Motor neuron (in vitro differentiated cells): ENCODE results near the gene TGOLN2. TPM values are rescaled to one million over a fixed set of nuclear protein-coding genes. Genes with fewer than 3 reads are reported as not detected.

Experiments used
- ATAC-seq, 8 experiments: fragments of 200-7000 bp; cut with Tn5 transposase; replicated peaks in 6 of 8; 2 replicates each; pipeline ENCODE4 v1.8.0; 2021; ENCODE audit warnings: mild to moderate bottlenecking in 8 of 8, moderate library complexity in 8 of 8
- H3K27ac ChIP-seq, 2 donors: fragments of 250-450 bp; sonication (Bioruptor Pico); 2 replicates each; pipeline ENCODE4 v1.9.0; 2021; ENCODE audit warnings: antibody characterized with exemption in 2 of 2, mild to moderate bottlenecking in 2 of 2, moderate library complexity in 1 of 2
- H3K4me1 ChIP-seq, 2 donors: fragments of 250-450 bp; sonication (Bioruptor Pico); replicated peaks in 1 of 2; 2 replicates each; pipeline ENCODE4 v1.6.1; 2021; ENCODE audit warnings: antibody characterized with exemption in 2 of 2, mild to moderate bottlenecking in 2 of 2, moderate library complexity in 1 of 2
- H3K4me3 ChIP-seq, 5 donors: fragments of 250-450 bp; sonication (Bioruptor Pico); 2 replicates each; pipeline ENCODE4 v1.9.0; 2021; ENCODE audit warnings: antibody characterized with exemption in 5 of 5, mild to moderate bottlenecking in 5 of 5, moderate library complexity in 4 of 5
- WGBS, 10 experiments: fragments of 450-650 bp; shearing (Covaris generic); methylation state at CpG; one replicate each; pipeline ENCODE4 v1.0.0; 2022; 5-methylcytosine and 5-hydroxymethylcytosine counted together
- in situ Hi-C, 9 experiments: fragments of 400-800 bp; cut with MboI; loops; one replicate each; pipeline ENCODE4 v1.15.0; 2021; ENCODE audit warnings: low sequenced_read_pairs in 9 of 9, low pct_unique_long_range_greater_than_20kb in 2 of 9; ENCODE audit not compliant: unreplicated experiment in 9 of 9
- total RNA-seq, 8 experiments: library from RNA; unstranded; fragments of 300-600 nt; gene quantifications; 2 replicates each; pipeline versions ENCODE4 v1.2.3 to v1.2.4, GENCODE V29; 2022

TGOLN2 gene
- total RNA-seq, 8 experiments from 2014 or later = 26.6 to 89.1 (median 50.9) TPM

DNA sequence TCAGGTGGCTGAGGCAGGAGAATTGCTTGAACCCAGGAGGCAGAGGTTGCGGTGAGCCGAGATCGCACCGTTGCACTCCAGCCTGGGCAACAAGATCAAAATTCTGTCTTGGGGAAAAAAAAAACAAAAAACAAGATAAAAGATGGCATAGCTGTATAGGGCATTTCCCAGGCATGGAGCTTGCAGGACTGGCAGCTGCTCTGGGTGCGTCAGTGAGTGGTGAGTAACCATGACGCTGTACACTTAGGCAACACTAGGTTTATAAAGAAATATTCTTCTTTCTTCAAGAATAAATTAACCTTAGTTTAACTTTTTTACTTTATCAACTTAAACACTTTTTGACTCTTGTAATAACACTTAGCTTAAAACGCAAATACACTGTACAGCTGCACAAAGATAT, 15.4 kb downstream of the TGOLN2 start:
- Histone ChIP-seq H3K4me1 (peaks cover 3 to 10% of the 10 kb centered on the region in 2 donors), H3K27ac (no peak overlapping the region), H3K4me3 (no peak overlapping the region)
- 6 to 100% (median 84%) methylated on average over 1 to 7 of the region's 7 CpGs for WGBS, 10 experiments
- in situ Hi-C loops = no loop called here
- peak in 3 of 8 experiments; percentile 12 to 27 (median 22) for ATAC-seq

DNA sequence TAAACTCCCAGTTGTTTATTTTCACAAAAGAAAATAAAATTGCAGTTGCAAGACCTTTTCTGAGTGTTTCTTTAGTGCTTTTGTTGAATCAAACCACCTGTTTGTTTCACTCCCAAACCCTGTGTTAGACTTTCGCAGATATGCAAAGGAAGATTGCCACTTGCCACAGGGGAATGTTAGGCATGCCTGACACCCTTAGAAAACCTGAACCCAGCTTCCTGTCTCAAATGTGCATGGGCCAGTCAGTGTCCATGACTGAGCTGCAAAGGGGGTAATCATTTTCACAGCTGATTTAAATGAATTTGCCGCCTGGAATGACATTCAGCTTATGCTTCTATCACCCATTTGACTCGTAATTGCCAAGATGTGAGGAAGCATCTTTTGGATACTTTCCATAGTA, 17.5 kb downstream of the TGOLN2 start:
- Histone ChIP-seq H3K27ac (no peak overlapping the region), H3K4me3 (no peak overlapping the region), H3K4me1 (peaks cover 3 to 10% of the 10 kb centered on the region in 2 donors)
- WGBS, 10 experiments = 38 to 100% (median 90%) methylated on average over 1 to 3 of the region's 3 CpGs; no CpG with 5 or more reads in 2 of the 10 experiments
- ATAC-seq = no peak
- in situ Hi-C loops = no loop called here

DNA sequence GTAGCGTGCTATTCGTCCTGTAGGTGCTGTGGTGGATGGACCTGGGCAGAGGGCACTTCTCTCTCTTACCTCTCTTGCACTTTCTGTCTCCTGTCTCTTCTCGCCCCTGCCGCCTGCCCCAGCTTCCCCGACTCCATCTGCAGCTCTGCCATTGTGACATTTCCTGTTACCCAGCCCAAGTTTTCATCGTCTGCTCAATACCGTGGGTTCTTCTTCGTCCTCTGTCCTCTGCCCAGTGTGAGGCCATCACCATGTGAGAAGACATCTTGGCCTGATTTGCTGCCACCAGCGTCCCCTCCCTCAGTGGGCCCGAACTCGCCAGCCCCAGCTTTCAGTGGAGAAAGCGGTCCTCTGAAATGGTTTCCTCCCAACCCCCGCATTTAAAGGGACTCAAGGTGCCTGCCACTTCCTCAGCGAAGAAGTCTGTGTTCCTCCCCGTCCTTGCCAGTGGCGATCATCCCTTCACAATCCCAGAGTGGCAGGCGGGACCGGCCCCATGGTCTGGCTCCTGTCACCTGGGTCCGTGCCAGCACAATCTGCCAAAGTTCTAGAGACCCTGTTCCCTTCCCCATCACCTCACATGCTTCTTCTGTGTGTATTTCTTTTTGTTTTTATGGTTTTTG, 18.0 kb downstream of the TGOLN2 start:
- H3K4me3 ChIP-seq = no peak overlapping the region
- WGBS, 10 experiments = 71 to 100% (median 83%) methylated on average over 1 to 14 of the region's 19 CpGs
- peaks cover 3 to 10% of the 10 kb centered on the region in 2 donors for H3K4me1 ChIP-seq
- H3K27ac ChIP-seq = no peak overlapping the region
- ATAC-seq = peak in 1 of 8 experiments; percentile 20
- in situ Hi-C loops = loop anchor here in 2 of 9 experiments (5.0 to 10.0 kb wide), 2 partner anchors 243 to 245 kb away; no protein-coding TSS in a partner anchor

DNA sequence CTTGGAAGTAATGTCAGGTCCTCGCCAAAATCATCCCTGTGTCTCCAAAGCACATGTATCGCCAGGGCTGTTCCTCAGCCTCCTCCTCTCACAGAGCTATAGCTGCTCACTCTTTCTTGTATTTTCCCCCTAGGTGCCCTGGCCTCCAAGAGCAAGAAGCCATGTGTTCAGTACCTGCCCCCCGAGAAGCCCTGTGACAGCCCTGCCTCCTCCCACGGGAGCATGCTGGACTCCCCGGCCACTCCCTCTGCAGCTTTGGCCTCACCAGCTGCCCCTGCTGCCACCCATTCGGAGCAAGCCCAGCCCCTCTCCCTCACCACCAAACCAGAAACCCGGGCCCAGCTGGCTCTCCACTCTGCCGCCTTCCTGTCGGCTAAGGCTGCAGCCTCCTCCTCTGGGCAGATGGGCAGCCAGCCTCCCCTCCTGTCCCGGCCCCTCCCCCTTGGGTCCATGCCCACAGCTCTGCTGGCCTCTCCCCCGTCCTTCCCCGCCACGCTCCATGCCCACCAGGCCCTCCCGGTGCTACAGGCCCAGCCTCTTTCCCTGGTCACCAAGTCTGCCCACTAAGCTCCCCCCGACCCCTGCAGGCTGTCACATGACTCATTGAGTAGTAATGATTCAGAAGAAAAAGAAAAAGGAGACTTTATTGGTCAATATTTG, 18.8 kb downstream of the TGOLN2 start:
- H3K4me3 ChIP-seq = no peak overlapping the region
- ATAC-seq = peak; percentile 39 to 91 (median 70)
- in situ Hi-C loops = loop anchor here in 2 of 9 experiments (5.0 to 10.0 kb wide), 2 partner anchors 242 to 244 kb away; no protein-coding TSS in a partner anchor
- WGBS, 10 experiments = 10 to 83% (median 43%) methylated on average over 1 to 3 of the region's 15 CpGs; no CpG with 5 or more reads in 5 of the 10 experiments
- H3K27ac ChIP-seq = no peak overlapping the region
- H3K4me1 ChIP-seq = peaks cover 3 to 10% of the 10 kb centered on the region in 2 donors

DNA sequence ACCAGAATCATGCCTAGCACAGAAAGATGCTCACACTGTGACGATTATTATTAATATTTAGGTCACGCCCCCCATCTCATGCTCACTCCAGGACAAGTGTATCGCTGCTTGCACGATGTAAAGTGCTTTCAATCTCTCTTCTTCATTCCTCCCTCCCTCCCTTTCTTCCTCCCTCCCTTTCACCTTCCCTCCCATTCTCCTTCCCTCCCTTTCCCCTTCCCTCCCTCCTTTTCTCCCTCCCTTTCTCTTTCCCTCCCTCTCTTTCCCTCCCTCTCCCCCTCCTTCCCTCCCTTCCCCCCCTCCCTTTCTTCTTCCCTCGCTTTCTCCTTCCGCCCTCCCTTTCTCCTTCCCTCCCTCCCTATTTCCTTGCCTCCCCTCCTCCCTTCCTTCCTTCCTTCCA, 19.6 kb downstream of the TGOLN2 start:
- in situ Hi-C loops = loop anchor here in 2 of 9 experiments (5.0 to 10.0 kb wide), 2 partner anchors 241 to 243 kb away; no protein-coding TSS in a partner anchor
- ATAC-seq = no peak
- WGBS, 10 experiments = 80 to 100% methylated on average over 1 of the region's 6 CpGs; no CpG with 5 or more reads in 8 of the 10 experiments
- Histone ChIP-seq H3K27ac (no peak overlapping the region), H3K4me1 (peaks cover 3 to 10% of the 10 kb centered on the region in 2 donors), H3K4me3 (no peak overlapping the region)

DNA sequence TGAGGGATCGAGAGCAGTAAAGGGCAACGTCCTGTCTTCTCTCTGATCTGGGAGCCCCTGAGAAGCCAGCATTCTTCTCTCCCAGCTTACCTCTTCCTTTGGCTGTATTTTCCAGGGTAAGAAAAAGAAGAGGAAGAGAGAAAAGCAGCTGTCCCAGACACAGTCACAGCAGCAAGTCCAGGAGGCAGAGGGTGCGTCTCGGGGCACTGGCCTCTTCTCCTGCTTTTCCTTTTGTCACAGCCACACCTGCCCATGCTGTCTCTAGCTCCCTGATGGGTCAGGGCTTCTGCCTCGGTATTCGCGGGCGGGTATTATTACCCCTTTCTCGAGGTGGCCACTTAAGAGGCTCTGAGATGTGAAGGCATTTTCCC, 20.3 kb downstream of the TGOLN2 start:
- no peak overlapping the region for H3K27ac ChIP-seq
- no peak overlapping the region for H3K4me3 ChIP-seq
- WGBS, 10 experiments = 71 to 100% (median 96%) methylated on average over 1 to 6 of the region's 9 CpGs; no CpG with 5 or more reads in 6 of the 10 experiments
- no peak for ATAC-seq
- in situ Hi-C loops = loop anchor here in 2 of 9 experiments (5.0 to 10.0 kb wide), 2 partner anchors 240 to 243 kb away; no protein-coding TSS in a partner anchor
- H3K4me1 ChIP-seq = peaks cover 3 to 10% of the 10 kb centered on the region in 2 donors

DNA sequence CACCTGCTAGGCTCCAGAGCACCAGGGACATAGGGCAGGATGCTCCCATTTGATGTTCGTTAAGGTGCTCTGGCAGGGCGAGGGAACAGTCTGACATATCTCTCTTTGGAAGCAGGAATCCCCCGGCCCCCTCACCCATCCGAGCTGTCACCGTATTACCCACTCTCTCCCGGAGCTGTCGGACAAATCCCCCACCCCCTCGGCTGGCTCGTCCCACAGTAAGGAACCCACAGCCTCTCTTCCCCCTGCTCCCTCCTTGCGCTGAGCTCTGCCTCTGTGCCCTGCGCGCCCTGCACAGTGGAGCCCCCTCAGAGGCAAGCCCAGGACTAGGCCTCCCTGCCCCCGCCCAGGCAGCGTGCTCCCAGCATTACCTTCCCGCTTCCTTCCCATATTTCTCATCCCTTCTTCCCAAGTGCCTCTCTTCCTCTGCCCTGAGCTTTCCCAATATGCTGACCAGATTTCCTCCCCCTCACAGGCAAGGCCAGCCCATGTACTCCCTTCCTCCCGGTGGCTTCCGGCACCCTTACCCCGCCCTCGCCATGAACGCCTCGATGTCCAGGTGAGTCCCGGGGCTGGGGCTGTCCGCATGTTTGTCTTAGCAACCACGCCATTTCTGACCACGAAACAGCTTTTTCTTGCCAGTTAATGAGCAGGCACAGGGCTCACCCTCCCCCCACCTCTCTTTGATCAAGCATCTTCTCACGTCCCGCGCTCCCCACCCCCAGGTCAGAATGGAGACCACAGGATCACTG, 23.8 kb downstream of the TGOLN2 start:
- Histone ChIP-seq H3K4me1 (peaks cover 3 to 11% of the 10 kb centered on the region in 2 donors), H3K4me3 (no peak overlapping the region), H3K27ac (no peak overlapping the region)
- in situ Hi-C loops = loop anchor here in 1 of 9 experiments (10.0 kb wide), 1 partner anchor 239 kb away; no protein-coding TSS in a partner anchor
- ATAC-seq = no peak
- 73 to 100% (median 100%) methylated on average over 1 to 8 of the region's 28 CpGs; no CpG with 5 or more reads in 5 of the 10 experiments for WGBS, 10 experiments

DNA sequence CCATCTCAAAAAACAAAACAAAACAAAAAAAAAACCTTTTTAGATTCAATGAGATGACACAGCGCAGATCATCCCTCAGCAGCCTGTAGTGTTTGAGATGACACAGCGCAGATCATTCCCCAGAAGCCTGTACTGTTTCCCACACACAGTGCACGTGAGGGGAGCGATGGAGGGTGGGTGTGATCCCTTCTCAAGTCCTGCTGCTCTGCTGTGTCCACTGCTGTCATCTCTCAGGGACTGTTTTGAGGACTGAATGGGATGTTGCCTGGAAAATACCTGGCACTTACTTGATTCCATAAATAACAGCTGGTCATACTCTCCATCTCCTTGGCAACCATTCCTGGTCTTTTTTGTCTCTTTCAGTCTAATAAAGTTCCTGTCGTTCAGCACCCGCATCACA, 25.7 kb downstream of the TGOLN2 start:
- 40 to 100% (median 82%) methylated on average over 1 to 4 of the region's 6 CpGs; no CpG with 5 or more reads in 2 of the 10 experiments for WGBS, 10 experiments
- Histone ChIP-seq H3K4me1 (peaks cover 3 to 7% of the 10 kb centered on the region in 2 donors), H3K27ac (no peak overlapping the region), H3K4me3 (no peak overlapping the region)
- in situ Hi-C loops = loop anchor here in 1 of 9 experiments (10.0 kb wide), 1 partner anchor 237 kb away; no protein-coding TSS in a partner anchor
- peak in 5 of 8 experiments; percentile 88 to 96 (median 95) for ATAC-seq

DNA sequence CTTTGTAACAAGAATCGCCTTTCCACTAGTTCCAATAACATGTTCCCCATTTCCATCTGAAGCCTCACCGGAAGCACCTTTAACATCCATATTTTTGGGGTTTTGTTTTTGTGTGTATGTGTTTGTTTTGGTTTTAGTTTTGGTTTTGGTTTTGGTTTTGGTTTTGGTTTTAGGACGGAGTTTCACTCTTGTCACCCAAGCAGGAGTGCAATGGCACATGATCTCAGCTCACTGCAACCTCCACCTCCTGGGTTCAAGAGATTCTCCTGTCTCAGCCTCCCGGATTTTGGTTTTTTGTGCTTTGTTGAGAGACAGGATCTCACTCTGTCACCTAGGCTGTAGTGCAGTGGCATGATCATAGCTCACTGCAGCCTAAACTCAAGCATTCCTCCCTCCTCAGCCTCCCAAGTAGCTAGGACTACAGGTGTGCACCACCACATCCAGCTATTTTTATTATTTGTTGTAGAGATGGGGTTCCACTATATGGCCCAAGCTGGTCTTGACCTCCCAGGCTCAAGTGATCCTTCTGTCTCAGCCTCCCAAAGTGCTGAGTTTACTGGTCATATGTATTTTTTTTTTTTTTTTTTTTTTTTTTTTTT, 36.3 kb downstream of the TGOLN2 start:
- in situ Hi-C loops = loop anchor here in 7 of 9 experiments (25.0 kb wide), 5 partner anchors 154 to 804 kb away; partner anchors contain the start of gene TCF7L1 (in 3 of the 7)
- 76 to 100% (median 100%) methylated on average over 1 to 4 of the region's 4 CpGs; no CpG with 5 or more reads in 1 of the 10 experiments for WGBS, 10 experiments
- Histone ChIP-seq H3K4me3 (no peak overlapping the region), H3K27ac (no peak overlapping the region), H3K4me1 (peaks cover 0 to 6% of the 10 kb centered on the region in 2 donors)
- no peak for ATAC-seq

DNA sequence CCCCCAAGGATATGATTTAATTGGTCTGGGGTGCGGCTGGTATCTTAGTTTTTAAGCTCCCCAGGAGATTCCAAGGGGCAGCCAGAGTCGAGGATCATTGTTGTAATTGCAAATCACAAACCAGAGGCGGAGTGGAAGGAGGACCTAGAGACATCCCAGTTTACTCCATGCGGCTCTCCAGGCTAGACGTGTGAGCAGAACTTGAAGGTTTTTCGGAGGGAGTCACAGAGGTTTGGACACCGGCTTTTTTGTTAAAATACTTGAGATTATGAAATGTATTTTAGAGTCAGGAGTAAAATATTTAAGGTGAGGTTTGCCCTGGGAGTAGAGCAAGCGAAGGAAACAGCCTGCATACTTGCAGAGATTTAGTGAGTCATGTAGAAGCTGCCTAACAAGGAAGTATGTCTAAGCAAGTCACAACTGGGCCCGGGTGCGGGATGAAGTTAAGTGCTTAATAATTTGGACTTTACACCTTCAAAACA, 39.5 kb downstream of the TGOLN2 start:
- WGBS, 10 experiments = 0 to 71% (median 50%) methylated on average over 1 to 8 of the region's 10 CpGs; no CpG with 5 or more reads in 1 of the 10 experiments
- peaks cover 2 to 3% of the 10 kb centered on the region in 2 donors for H3K4me1 ChIP-seq
- in situ Hi-C loops = loop anchor here (10.0 to 25.0 kb wide), 7 partner anchors 151 to 801 kb away; partner anchors contain the start of gene TCF7L1 (in 6 of the 9)
- H3K27ac ChIP-seq = no peak overlapping the region
- no peak overlapping the region for H3K4me3 ChIP-seq
- ATAC-seq = peak in 2 of 8 experiments; percentile 64 to 78

DNA sequence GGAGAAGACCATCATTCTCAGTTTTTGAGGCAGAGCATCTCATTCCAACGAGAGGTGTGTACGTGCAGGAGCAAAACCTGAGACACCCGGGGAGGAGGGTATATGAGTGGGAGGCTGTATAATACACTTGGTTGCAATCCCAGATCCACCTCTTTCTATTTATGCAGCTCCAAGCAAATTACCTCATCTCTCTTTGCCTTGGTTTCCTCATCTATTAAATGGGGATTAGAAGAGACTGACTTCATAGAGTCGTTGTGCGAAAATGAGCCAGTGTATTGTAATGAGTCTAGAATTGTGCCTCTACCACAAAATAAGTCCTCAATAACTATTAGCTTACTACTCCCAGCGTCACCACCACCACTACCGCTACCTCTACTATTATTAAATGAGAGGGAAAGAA, 40.1 kb downstream of the TGOLN2 start:
- 60 to 100% (median 87%) methylated on average over 1 to 6 of the region's 7 CpGs; no CpG with 5 or more reads in 3 of the 10 experiments for WGBS, 10 experiments
- no peak for ATAC-seq

DNA sequence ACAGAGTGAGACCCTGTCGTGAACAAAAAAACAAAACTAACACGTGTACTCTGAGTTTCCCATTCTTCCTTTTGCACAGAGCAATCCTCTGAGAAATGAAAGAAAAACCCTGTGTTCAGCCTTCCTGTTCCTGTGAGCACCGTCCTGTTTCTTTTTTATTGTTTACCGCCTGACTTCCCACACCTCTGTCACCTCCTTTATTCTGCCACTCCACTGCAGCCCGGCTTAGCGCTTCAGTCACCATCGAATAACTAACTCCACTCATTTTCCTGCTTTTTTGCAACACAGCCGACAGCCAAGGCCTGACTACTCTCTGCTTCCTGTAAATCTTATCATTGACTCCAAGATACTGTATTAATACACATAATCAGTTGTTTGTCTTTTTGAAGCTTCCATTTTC, 40.9 kb downstream of the TGOLN2 start:
- Histone ChIP-seq H3K4me1 (peaks cover 13% of the 10 kb centered on the region in 2 donors), H3K4me3 (no peak overlapping the region), H3K27ac (no peak overlapping the region)
- in situ Hi-C loops = loop anchor here (10.0 to 25.0 kb wide), 7 partner anchors 150 to 800 kb away; partner anchors contain the start of gene TCF7L1 (in 6 of the 9)
- no peak for ATAC-seq
- 69 to 95% (median 84%) methylated on average over 2 to 8 of the region's 8 CpGs; no CpG with 5 or more reads in 1 of the 10 experiments for WGBS, 10 experiments

More for the DNA sequence above, 40.1 kb downstream of the TGOLN2 start:
- in situ Hi-C loops = loop anchor here (10.0 to 25.0 kb wide), 7 partner anchors 150 to 800 kb away; partner anchors contain the start of gene TCF7L1 (in 6 of the 9)
- H3K4me1 ChIP-seq = peaks cover 5 to 8% of the 10 kb centered on the region in 2 donors
- H3K4me3 ChIP-seq = no peak overlapping the region
- no peak overlapping the region for H3K27ac ChIP-seq
